GM12891 (cell line): ENCODE measurements around the gene CCDC77.

Experiments
- POLR2A ChIP-seq: IDR thresholded peaks from 2 replicates; pipeline ENCODE4 v1.6.1; 2011; ENCODE audit warnings: low read depth, low read length, control low read depth
- POLR2AphosphoS5 ChIP-seq: IDR thresholded peaks from 2 replicates; pipeline ENCODE4 v1.6.1; 2011; ENCODE audit warnings: low read depth, low read length, control low read depth
- TAF1 ChIP-seq: IDR thresholded peaks from 2 replicates; pipeline ENCODE4 v1.6.1; 2011; ENCODE audit warnings: low read depth, low read length, control low read depth

DNA sequence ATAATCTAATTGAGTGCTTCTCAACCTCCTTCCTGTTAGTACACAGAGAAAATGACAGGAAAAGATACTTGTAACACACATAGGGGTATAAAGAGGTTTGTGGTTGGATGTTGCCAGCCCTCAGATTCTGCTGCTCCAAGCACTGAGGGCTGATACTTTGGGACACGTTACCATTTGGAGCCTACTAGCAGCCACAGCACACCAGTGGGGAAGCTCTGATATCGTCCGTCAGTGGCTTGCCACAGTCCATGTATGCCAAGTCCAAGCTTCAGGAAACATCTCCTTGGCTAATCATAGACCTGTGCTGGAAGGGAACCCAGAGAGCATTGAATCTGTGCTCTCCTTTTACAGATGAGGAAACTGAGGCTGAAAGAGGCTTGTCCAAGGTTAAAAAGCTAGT lies 80.6 kb downstream of the CCDC77 start:
- TF ChIP-seq POLR2A (no peak), POLR2AphosphoS5 (no peak), TAF1 (no peak)
